GM12892 (cell line): ENCODE results near the gene SV2B.

Source experiments
- POLR2A ChIP-seq: IDR thresholded peaks from 2 replicates; pipeline ENCODE4 v1.6.1; 2011; ENCODE audit warnings: low read depth, low read length, control low read depth
- POLR2AphosphoS5 ChIP-seq: IDR thresholded peaks from 2 replicates; pipeline ENCODE4 v1.6.1; 2011; ENCODE audit warnings: low read depth, low read length, control low read depth

DNA sequence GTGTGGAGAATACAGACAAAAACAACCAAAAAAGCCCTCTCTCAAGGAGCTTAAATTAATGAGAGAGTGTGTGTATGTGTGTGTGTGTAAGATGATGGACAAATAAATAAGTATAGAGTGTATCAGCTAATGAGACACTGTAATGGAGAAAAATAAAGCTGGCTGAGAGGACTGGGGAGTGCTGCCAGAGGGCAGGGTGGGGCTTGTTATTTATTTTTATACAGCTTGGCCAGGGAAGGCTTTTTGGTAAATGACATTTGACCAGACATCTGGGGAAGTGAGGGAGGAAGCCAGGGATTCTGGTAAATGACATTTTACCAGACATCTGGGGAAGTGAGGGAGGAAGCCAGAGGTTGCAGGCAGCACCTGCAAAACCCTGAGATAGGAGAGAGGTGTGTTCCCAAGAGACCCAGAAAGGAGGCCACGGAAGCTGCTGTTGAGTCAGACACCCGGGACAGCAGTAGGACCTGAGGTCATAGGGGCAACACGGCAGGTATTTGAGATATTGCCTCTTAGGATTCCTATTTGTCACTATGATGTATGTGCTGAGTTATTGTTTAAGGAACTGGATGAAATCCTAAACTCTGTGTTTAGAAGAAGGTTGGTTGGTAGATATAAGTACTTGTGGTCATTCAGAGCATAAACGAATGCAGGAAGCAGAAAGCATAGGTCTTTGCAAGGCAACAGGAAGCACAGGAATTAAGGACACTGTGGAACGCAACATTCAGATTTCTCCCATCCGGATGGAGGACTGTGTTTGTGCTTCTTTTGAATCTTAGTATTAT is 2.7 kb downstream of the SV2B start:
- TF ChIP-seq POLR2AphosphoS5 (no peak), POLR2A (no peak)
